ENCODE measurements around the gene TRIM66.
A peak's percentile ranks its signal among the peaks of the same experiment; 100 is the strongest.

Gene TRIM66

DNA sequence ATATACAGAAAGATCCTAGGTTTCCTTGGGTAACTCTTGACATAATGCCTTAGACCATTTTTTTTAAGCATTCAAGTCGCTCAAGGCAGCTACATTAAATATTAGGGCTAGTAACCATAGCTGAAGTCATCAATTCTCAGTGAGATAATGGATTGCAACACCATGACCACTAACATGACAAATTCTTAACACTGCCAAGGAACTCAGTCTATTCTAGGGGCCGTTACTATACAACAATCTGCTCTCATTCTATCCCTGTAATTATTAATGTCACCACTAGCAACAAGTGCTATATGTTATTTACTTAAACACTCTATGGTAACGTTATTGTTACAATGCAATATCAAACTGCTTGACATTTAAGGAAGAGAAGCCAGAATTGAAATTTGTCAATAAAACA lies 85.3 kb downstream of the TRIM66 start:
- Mint-ChIP-seq H3K4me3 (no peak overlapping the region), H3K9me3 (no peaks in the 10 kb centered on the region), H3K36me3 (ENCODE audit: low read depth) (no peaks in the 10 kb centered on the region), H3K4me1 (peaks cover 34% of the 10 kb centered on the region), H3K27ac (no peak overlapping the region), H3K27me3 (ENCODE audit: low read depth, poor library complexity) (peaks cover 7% of the 10 kb centered on the region)
- no peak for DNase-seq
- TF ChIP-seq, protein P1, sequence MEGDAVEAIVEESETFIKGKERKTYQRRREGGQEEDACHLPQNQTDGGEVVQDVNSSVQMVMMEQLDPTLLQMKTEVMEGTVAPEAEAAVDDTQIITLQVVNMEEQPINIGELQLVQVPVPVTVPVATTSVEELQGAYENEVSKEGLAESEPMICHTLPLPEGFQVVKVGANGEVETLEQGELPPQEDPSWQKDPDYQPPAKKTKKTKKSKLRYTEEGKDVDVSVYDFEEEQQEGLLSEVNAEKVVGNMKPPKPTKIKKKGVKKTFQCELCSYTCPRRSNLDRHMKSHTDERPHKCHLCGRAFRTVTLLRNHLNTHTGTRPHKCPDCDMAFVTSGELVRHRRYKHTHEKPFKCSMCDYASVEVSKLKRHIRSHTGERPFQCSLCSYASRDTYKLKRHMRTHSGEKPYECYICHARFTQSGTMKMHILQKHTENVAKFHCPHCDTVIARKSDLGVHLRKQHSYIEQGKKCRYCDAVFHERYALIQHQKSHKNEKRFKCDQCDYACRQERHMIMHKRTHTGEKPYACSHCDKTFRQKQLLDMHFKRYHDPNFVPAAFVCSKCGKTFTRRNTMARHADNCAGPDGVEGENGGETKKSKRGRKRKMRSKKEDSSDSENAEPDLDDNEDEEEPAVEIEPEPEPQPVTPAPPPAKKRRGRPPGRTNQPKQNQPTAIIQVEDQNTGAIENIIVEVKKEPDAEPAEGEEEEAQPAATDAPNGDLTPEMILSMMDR (IDR thresholded peaks at IDR 0.05), result no peak

DNA sequence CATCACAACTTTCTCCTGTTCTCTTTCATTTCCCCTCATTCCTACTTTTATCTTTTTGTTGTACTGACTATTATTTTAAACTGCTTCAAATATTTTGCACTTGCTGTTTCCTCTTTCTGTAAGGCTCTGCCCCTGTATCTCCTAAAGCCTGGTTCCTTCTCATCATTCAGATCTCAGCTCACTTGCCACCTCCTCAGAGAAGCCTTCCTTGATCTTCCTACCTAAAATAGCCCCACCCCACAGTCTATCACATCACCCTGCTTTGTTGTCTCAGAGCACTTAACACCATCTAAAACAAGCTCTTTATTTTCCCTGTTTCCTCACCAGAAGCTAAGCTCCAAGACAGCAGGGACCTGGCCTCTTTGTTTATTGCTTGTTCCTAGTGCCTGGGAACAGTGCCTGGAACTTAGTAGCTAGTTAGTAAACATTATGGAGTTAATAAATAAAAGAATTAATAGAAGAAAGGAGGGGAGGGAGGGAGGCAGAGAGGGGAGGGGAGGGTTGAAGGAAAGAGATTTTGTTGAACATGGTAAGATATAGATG lies 85.9 kb downstream of the TRIM66 start:
- Mint-ChIP-seq H3K4me1 (peaks cover 35% of the 10 kb centered on the region), H3K36me3 (ENCODE audit: low read depth) (no peaks in the 10 kb centered on the region), H3K27me3 (ENCODE audit: low read depth, poor library complexity) (peaks cover 7% of the 10 kb centered on the region), H3K27ac (no peak overlapping the region), H3K9me3 (no peaks in the 10 kb centered on the region), H3K4me3 (peak overlapping the region; percentile 1)
- DNase-seq, result no peak
- TF ChIP-seq, protein P1 (IDR thresholded peaks at IDR 0.05), result no peak

DNA sequence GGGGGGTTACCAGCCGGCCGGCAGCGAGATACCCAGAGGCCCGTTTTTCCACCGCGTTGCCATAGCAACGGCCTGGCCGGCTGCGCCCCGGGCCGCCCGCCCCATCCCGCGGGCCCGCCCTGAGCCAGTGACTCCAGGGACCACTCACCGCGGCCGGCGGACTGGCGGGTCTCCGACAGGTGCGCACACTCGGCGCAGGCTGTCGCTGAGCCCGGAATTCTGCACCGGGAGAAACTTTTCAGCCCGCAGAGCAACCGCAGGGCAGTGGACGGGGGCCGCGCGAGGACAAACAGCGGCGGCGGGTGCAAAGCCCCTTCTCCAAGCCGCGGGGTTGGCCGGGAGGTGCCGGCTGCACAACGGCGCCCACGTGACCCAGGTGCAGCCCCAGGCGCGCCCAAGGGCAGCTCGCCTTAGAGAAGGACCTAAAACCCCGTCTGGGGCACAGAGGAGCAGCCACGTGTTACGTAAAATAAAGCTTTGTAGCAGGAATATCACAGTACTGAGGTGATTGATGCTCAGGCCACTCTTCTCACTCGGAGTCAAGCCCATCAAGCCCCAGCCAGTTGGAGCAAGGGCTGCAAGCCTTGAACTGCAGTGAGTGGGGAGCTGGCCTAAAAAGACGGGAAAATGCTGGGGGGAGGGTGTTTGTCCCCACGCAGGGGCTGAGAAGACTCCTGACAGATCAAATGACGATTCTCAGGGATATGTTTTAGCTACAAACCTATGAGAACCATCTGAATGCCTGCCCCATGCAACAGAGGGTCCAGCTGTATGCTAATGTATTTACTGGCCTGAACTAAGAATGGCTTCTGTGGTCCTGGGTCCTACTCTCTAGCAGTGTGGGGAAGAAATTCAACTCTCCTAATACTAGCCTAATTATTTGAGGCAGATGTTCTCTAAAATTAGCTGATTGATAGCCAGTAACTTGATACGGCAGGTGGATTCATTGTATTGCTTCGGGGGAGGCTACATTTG lies 88.2 kb downstream of the TRIM66 start, which contains the start of gene STK33:
Gene STK33 (minus strand): TSS at position 294 of the 975 bp plus-strand sequence. CDS start 119,323 bp downstream, outside the sequence.
- H3K27ac Mint-ChIP-seq, result no peak within 1 kb of the TSS
- peak; percentile 77 for DNase-seq
- peaks cover 33% of the 10 kb centered on the region for H3K4me1 Mint-ChIP-seq
- no peaks in the 10 kb centered on the region for H3K9me3 Mint-ChIP-seq
- no peaks in the 10 kb centered on the region for H3K36me3 Mint-ChIP-seq (ENCODE audit: low read depth)
- TF ChIP-seq, protein P1 (IDR thresholded peaks at IDR 0.05), result no peak
- H3K4me3 Mint-ChIP-seq, result peak within 1 kb of the TSS; percentile 91
- H3K27me3 Mint-ChIP-seq (ENCODE audit: low read depth, poor library complexity), result peaks cover 7% of the 10 kb centered on the region

DNA sequence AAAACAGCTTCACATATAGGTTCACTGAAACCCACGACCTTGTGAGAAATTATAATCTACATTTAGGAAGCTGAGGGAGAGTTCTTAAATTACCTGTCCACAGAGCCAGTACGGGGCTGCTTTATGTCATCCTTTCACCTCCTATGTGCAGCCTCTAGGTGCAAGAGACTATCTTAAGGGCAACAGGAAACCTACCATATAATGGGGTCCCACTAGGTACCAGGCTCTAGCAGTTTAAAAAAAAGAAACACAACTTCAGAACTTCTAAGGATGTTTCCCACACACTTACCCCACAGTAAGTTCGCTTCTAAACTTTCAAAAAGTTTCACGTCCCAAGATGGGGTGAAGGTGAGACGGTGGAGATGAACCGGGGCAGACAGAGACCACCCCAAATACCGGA lies 89.0 kb downstream of the TRIM66 start:
- no peak for DNase-seq
- H3K27ac Mint-ChIP-seq, result no peak overlapping the region
- H3K36me3 Mint-ChIP-seq (ENCODE audit: low read depth), result no peaks in the 10 kb centered on the region
- H3K27me3 Mint-ChIP-seq (ENCODE audit: low read depth, poor library complexity), result peaks cover 7% of the 10 kb centered on the region
- TF ChIP-seq, protein P1 (IDR thresholded peaks at IDR 0.05), result no peak
- H3K9me3 Mint-ChIP-seq, result no peaks in the 10 kb centered on the region
- H3K4me3 Mint-ChIP-seq, result peak overlapping the region; percentile 91
- peaks cover 33% of the 10 kb centered on the region for H3K4me1 Mint-ChIP-seq

DNA sequence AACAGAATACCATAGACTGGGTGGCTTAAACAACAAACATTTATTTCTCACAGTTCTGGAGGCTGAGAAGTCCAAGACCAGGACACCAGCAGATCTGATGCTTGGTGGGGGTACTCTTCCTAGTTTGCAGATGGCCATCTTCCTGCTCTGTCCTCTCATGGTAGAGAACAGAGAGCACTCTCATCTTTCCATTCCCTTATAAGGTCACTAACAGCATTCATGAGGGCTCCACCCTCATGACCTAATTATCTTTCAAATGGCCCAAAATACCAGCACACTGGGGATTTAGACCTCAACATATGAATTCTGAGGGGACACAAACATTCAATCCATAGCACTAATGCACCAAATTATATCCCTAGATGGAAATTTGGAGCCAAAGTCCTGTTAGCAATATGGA lies 94.5 kb downstream of the TRIM66 start:
- Mint-ChIP-seq H3K4me1 (peaks cover 20% of the 10 kb centered on the region), H3K9me3 (no peaks in the 10 kb centered on the region), H3K27me3 (ENCODE audit: low read depth, poor library complexity) (no peaks in the 10 kb centered on the region), H3K4me3 (no peak overlapping the region), H3K27ac (no peak overlapping the region), H3K36me3 (ENCODE audit: low read depth) (peaks cover 10% of the 10 kb centered on the region)
- TF ChIP-seq, protein P1 (IDR thresholded peaks at IDR 0.05), result no peak
- DNase-seq, result no peak

All from nephron progenitor cell (in vitro differentiated cells).